ENCODE results near the gene ARHGAP10.

- TF ChIP-seq STAT1 (conservative IDR thresholded peaks at IDR 0.05): no peak
- TF ChIP-seq REST (IDR thresholded peaks at IDR 0.05; ENCODE audit: low read depth, low read length): no peak
Observed at GRCh38 chr4:147820975-147821374, 89.1 kb downstream of the ARHGAP10 start.

All from GM12878 (cell line).